Neural progenitor cell (in vitro differentiated cells): ENCODE measurements around the gene USP44.

ENCODE experiments used
- EZH2 ChIP-seq: fragments of 200-600 bp; sonication (generic); IDR thresholded peaks from 2 replicates; pipeline ENCODE4 v1.6.1; 2017; ENCODE audit warnings: antibody characterized with exemption, mild to moderate bottlenecking, moderate library complexity
- EZH2phosphoT487 ChIP-seq: fragments of 200-600 bp; sonication (generic); IDR thresholded peaks from 2 replicates; pipeline ENCODE4 v1.6.1; 2017; ENCODE audit warnings: antibody characterized with exemption

GRCh38 chr12:95473884-95474659 is 77.2 kb downstream of the USP44 start, which contains the start of gene METAP2:
- TF ChIP-seq EZH2phosphoT487 (no peak), EZH2 (no peak)
